AG20443 (cell line): ENCODE measurements around the gene TEX261.

Experiments used
- DNase-seq: peaks from one replicate; pipeline ENCODE4 v3.0.0; 2012; ENCODE audit warnings: low spot score, mixed read lengths

The TEX261 gene

DNA sequence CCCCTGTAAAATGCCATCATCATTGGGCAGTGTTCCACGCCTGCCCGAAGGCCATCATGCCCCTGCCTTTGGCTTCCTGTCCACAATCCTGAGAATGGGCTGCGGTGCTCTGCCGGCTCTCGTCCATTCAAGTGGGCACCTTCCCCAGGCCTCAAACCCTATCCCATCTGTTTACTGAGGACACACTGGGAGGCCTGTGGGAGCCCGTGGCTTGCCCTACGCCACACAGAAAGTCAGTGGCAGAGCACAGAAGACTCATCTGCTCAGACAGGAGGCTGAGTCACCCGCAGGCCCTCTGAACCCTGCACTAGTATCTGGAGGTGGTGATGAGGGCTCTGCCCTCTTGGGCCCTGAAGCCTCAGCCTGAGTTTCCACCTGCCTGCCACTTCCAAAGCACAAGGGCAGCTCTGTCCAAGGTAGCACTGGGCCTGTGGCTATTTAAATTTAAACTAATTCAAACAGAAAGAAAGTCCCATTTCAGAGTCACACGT, 35.4 kb downstream of the TEX261 start:
- peak; percentile 10 for DNase-seq

DNA sequence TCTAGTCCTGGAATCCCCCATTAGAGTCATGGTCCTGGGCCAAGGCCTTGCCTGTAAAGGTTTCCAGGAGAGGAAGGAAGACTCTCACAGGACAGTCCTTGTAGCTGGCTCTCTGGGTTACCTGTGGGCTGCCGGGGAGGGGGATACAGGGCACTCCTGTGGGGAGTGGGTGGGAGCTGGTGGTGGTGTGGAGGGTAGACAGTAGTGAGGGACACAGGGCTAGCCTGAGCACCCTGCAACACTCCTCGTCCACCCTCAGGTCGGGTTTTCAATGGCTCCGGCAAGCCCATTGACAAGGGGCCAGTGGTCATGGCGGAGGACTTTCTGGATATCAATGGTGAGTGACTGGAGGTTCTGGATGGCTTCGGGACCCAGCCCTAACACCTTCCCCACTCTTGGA, 35.9 kb downstream of the TEX261 start:
- DNase-seq: peak; percentile 3

DNA sequence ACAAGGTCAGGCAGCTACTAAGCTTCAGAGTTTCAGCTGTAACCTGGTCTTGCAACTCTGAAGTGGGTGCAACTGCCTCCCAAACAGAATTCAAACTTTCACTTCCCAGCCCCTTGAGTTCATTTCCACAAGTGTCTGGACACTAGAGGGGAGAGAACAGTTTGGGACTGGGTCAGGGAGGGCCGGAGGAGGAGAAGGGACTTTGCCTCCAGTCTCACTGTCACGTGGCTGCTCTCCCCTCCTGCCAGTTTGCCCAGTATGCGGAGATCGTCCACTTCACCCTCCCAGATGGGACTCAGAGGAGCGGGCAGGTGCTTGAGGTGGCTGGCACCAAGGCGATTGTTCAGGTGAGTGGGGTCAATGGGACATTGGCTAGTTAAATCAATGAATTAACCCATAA, 36.9 kb downstream of the TEX261 start:
- DNase-seq: peak; percentile 1

DNA sequence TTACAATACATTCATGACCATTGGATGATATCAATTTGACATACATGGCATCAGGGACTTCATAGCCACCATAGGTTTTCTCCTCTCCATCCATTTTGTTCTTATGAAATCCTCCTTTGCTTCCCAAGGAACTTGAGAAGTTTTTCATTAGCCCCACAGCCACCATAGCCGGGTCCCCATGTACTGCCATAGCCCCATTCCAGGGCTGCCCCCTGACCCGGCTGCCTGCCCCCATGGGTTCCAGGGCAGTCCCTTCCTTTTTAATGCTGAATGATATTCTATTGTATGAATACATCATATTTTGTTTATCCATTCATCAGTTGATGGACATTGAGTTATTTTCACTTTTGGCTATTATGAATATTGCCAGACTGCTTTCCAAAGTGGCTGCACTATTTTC, 38.5 kb downstream of the TEX261 start:
- DNase-seq: no peak

DNA sequence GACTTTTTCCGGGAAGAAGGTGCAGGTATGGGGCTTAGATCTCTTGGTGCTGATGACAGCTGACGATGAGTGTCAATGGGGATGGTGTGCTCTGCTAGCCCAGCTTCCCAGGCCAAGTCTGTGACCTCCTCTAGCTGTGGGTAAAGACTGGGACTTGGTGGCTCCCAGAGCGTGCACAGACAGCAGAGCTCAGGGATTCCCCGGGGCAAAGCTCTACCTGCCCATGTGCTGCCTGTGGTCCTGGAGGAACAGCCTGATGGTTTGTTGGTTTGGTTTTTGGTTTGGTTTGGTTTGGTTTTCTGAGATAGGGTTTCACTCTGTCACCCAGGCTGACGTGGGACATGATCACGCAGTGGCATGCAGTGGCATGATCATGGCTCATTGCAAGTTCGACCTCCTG, 39.8 kb downstream of the TEX261 start:
- peak; percentile 5 for DNase-seq

DNA sequence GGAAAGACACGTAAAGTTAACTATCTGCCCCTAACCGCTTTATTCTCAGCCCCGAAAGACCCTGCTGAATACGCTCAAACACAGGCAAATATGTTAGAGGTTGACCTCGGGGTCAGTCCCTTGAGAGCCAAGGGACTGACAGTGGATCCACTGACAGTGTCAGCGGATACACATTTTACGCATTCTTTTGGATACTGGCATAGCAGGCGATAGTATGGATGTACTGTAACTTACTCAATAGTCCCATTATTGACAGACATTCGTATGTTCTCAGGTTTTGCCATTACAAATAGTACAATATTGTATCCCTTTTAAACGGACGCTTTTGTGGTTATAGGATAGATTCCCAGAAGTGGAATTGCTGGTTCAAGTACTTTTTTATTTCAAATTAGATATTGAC, 45.6 kb downstream of the TEX261 start:
- DNase-seq: peak; percentile 2

DNA sequence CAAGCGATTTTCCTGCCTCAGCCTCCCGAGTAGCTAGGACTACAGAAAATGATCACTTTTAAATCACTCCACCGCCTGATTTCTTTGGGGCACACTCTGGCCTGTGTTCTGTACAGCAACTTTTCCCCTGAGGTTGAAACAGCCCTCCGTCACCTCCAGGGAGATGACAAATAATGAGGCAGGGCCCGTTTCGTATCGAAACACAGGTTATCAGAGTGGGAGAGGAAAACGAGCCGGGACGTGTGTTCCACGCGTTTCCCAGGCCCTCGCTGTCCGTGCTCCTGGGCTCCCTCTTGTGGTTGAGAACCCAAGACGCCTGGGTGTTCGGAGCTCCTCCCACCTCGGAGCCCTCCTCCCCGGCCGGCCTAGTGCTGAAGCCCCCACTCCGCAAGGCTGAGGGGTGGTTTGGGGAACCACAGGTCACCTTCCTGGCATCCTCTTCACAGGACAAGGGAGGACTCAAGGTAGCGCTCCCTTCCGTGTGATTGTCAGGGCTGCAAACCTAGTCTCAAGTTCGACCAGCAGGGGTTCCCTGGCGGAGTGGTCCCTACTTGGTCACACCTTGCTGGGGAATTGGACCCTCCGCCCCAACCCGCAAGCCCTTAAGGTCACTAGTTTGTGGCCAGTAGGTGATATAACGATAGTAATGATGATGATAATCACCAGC, 46.2 kb downstream of the TEX261 start:
- DNase-seq: peak; percentile 93

DNA sequence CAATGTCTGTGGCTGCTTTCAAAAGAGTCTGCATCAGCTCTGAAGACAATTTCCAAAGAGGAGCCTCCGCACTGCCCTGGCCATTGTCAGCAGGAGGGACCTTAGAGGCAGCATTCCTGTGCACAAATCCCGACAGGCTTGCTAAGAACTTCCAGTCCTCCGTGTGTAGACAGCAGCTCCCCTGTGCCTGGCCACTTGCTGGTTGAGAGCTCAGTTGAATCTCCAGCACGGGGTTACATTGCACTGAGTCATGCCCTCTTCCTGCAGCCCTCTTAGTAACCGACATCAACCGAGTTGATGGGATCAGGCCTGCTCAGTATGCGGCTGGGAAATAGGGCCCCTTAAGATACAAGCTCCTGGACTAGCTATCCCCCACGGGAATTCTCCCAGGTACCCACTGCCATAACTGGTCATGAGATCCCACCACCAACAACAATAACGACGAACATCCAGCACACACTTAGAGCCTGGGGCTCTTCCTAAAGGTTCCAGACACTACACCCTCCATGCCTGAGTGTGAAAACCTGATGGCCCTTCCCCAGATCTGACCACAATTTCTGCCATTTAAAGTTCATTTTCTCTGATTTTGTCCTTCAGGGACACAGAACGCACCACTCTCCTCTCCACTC, 47.0 kb downstream of the TEX261 start:
- peak; percentile 40 for DNase-seq

DNA sequence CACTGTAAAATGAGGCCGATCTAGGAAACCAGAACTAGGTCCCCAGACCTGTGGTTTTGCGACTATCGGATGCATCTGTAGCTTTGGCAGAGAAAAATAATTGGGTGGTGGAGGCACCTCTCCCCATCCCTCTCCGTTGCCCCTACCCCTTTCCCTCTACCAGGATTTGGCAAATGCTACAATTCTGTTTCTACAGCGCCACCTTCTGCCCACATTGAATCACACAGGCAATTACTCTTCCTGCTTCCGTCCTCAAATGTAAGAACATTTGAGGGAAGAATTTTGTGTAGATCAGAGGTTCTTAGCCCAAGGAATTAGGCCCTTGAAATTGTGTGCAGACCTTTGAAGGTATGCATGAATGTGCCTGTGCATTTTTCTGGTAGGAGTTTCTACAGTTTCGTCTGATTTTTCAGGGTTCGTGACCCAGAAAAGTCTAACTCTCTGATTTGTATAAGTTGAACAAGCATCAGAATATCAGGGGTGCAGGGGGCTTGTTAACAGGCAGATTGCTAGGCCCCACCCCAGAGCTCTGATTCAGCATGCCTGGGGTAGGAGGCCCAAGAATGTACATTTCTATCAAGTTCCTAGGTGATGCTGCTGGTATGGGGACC, 47.7 kb downstream of the TEX261 start:
- DNase-seq: peak; percentile 60

DNA sequence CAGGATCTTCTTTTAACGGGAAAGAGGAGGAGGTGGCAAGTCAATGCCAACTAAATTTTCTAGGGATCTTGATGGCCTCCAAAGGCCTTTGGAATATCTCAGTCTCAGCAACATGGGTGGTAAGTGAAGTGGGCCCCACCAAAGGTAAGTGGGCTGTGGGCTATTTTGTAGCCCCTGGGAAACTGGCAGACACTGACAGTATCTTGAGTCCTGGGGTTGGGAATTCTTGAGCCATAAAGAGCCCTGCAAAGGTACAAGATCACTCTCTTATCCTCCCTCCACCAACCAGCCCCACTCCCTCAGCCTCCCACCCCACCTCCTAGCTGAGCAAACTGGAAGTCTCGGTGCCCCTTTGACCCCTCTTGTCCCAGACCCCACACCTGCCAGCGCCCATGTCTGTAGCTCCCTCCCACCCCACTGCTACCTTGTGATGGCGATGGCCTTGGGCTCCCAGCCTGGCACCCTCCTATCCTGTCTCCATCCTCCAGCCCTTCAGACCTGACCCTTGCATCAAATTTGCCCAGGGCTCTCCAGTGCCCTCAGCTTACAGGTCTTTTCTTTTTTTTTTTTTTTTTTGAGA, 50.5 kb downstream of the TEX261 start:
- no peak for DNase-seq

DNA sequence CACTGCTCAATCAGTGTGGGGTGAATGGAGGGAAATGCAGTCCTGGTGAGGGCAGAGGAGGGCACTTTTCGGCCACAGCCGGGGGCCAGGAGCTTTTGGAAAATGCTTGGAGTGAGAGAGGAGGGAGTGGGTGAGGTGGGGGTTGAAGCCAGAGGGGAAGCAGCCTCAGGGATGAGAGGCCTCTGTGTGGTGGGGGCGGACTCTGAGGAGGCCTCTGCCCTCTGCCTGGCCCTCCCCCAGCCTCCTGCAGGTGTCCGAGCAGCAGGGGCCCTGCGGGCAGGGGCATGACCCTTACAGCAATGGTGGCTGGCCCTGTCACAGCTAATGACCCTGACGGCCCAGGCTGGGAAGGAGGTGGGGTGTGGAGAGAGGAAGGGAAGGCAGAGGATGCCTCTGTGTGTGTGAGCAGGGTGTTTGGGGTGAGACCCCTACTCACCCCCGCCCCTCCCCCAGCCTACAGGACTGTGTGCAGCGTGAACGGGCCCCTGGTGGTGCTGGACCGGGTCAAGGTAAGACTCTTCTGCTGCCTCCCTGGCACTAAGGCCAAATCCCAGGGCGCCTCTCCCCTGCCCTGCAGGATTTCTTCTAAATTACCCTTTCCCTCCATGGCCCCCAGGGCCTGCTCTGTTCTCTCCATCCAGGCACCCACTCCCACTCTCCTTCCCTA, 51.3 kb downstream of the TEX261 start:
- DNase-seq: no peak

DNA sequence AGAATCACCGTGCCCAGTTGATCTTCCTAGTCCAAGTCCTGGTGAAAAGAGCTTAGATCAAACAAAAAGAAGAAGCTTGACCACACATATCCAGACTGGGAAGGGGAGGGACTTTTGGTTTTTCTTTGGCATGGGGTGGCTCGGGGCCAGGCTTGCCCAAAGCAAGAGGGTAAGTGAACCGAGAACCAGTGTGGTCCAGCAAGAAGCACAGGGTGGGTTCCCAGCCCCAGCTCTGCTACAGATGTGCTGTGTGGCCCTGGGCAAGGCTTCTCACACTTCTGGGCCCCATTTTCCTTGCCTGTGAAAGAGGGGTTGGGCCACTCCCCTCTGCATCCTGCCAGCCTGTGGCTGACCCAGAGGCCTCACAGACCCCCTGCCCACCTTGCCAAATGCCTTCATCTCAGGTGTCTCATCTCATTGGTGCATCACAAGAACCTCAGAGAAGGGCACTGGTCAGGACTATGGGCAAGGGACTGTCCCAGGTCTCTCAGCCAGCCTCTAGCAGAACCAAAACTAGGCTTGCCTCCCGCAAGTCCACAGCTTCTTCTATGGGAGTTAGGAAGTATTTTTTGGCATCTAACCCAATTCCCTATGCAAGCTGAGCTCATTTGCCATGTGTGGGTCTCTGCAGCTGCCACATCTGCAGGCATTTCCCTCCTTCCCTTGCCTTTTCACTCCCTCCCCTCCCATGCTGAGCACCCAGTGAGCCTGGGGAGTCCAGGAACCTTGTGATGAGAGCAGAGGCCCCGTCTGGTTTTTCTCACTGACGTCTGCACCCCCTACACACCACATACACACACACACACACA, 52.1 kb downstream of the TEX261 start:
- no peak for DNase-seq

DNA sequence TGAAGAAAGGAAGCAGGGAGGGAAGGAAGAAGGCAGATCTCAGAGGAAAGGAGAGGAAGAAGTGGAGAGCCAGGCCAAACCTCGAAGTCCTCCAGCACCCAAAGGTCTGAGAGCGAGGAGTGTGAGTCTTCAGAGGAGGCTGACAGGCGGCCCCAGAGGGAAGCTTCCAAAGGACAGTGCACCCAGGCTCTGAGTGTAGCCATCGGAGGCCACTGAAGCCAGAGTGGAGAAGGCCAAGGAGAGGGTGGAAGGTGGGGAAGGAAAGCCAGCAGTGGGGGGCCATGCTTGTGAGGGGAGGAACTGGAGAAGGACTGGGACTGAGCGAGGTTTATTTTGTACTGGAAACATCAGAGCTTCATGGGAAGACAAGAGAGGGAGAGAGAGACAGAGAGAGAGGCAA, 53.0 kb downstream of the TEX261 start:
- DNase-seq: no peak

DNA sequence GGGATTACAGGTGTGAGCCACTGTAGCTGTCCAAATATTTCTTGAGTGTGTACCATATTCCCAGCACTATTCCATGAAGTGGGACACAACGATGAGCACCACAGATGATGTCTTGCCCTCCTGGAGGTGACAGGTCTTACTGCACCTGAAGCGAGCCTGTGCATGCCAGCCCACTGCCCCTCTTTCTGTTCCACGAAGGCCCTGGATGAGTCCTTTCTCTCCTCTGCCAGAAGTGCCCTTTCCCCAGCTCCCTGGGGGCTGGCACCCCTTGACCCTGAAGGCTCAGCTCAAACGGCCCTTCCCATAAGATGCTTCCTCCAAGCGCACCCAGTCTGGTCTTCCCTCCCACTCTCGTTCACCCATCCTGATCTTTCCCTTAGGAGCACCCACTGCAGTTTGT, 53.5 kb downstream of the TEX261 start:
- no peak for DNase-seq

DNA sequence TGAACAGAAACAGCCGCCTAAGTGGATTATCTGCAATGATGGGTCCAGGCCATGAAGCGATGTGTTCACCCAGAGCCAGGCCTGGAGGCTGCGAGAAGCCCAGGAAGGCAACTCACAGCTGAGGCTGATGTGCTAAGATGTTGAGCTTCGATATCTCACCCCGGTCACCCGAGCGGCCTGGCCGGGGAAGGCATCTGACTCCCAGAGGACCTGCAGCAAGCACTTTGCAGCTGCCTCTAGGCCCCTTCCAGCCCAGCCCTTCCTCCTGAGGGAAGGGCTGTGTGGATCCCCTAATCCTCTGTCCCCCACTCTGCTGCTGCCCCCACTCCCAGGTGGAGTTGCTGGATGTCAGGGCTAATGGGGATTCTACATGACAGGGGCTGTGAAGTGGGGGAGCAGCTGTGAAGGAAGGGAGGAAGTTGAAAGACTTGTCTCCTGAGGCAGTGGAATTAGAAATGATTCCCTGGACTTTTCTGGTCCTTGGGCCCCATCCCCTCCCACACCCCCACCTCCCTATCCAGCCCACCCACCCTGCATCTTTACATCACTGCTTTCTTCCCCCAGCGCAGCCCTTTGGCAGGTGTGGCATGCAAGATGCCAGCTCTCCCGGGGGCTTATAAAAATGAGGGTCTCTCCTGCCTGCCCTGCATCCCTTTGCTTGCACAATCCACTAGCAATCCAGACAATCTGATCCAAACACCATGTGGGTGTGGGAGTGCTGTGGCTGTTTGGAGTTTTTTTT, 54.7 kb downstream of the TEX261 start:
- DNase-seq: no peak

DNA sequence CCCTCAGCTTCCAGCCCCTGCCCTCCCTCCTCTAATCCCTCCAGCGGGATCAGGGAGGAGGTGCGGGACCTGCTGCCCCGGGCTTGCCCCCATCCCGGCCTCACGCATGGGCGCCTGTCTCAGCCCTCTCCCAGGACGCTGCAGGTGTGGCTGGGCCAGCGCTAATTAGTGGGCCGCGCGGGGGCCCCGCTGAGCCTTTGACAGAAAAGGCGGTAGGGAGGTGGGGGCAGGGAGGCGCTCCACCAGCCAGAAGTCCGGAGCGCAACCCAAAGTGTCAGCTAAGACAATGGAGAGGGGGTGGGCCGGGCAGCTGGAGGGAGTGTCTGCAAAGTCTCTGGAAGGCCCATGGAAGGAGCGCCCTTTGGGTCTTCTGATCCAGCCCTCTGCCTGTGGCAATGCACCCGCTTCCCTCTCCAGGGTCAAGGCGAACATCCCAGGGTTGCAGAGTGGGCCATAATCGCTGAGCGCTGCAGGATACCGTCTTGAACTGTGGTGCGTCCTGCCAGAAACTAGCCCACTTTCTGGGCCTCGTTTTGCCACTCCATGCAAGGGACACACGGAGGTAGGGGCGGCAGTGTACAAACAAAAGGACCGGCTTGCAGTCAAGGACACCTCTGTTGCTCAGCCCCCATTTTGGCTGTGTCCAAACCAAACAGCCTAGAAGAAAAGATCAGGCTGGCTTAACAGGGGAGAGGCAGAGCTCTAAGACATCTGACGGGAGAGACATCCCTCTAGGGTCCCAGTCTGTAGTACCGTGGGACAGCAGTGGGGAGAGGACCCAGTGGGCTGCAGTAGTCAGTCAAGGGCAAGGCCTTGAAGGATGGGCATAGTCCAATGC, 55.5 kb downstream of the TEX261 start:
- no peak for DNase-seq

DNA sequence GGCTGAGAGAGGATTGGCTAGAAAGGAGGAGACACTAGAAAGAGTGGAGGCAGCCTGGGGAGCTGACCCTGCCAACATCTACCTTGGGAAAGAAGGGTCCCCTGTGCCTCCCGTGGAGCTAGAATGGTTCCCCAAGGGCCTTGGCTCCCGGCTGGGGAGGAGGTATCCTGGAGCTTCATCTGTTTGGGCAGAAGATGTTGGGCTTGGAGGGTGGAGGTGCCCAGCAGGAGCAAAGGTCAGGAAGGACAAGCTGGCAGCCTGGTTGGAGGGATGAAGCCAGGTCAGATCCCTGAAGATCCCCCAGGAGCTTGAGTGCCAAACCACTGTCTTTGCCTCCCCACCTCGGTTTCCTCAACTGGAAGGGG, 56.1 kb downstream of the TEX261 start:
- DNase-seq: no peak

DNA sequence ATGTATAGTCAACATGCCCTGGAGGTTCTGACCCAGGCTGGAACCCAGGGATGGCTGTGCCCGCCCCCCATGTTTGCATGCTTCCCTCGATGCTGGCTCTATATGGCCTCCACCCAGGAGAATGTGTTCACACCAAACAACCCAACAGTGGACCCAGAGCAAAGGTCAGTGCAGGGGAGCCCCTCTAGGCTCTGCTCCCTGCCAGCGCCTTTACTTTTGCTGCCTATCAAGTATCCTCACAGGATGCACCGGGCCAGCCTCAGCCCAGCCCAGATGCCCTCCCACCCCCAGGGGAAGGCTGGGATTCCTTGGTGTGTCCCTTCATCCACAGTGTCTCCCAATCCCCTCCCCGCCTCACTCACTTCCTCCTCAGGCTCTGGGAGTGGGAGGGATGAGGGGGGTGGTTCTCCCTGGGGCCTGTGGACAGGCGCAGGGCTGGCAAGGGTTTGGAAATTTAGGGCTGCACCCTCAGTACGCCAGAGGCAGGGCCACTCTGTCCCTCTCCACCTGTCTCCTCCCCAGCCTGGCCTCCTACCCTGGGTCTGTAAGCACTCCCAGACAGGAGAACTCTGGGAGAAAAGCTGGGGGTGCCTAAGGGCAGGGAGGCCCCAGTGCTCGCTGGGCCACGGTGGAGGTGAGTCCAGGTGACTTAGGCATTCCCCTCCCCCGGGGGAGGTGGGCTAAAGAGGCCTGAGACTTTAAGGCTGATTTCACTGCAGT, 56.6 kb downstream of the TEX261 start:
- no peak for DNase-seq

DNA sequence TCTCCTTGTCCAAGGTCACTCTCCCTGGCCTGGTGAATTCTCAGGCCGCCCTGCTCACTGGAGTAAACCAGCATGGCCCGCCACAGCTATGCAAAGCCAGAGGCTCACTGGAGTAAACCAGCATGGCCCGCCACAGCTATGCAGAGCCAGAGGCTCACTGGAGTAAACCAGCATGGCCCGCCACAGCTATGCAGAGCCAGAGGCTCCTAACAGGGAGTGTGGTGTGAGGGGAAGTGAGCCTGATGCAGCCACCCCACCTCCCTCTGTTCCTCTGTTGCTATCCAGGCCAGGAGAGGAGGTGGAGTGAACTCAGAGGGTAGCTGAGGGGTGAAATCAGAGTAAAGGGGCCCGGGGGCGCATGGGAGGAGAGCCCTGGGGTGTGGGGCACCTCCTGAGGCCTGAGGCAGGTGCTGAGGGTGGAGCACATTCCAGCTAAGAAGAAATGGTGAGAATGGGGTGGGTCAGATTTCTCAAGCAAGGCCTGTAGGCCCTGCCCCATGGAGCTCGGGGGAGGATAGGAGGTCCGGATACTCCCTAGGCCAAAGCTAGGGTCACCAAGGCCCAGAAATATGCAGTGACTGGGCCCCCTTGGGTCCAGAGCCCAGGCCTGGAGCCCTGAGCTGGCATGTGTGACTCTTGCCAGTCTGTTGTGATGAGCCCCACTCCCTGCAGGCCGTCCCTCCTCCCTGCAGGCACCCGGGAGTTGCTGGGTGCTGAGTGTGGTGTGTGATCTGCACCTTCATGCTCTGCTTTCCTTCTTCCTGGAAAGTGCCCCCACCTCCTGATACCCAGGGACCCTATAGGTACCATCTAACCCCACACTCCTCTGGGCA, 57.5 kb downstream of the TEX261 start:
- DNase-seq: no peak
